Measurements from ENCODE around the gene SCT.

- TF ChIP-seq YY1 (IDR thresholded peaks at IDR 0.05; ENCODE audit: insufficient read depth, insufficient read length) (no peak), SUZ12 (IDR thresholded peaks at IDR 0.05; ENCODE audit: extremely low read depth, insufficient read depth, insufficient read length) (no peak), ZNF274 (IDR thresholded peaks at IDR 0.05; ENCODE audit: low read depth, low read length) (no peak)
These were observed 9.7 kb upstream of the SCT start, which contains the start of gene DRD4 for GRCh38 chr11:636511-637332.

Data from NT2/D1 (cell line).